ENCODE data around the gene MPP2. TPM values are rescaled to one million over a fixed set of nuclear protein-coding genes. Genes with fewer than 3 reads are reported as not detected.

Gene MPP2
- polyA plus RNA-seq, 1 of the 3 experiments (the other 2 are of a cell fraction): 8.3 TPM

DNA sequence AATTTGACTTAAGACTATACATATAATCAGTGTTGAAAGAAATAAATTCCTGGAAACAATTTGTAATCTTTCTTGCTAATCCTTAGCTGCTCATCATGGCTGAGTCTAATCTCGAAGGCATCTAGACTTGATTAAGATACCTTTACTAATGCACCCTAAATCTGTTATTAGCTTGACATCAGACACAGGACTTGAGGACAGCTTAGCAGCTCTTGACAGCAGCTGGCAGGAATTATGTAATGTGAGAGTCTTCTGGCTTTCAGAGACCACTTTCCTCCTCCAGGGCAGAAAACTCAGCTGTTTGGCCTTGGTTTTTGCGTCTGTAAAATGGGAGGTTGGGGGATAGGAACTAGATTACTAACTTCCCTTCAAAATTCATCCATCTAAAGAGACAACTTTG, 7.1 kb upstream of the MPP2 start:
- Histone ChIP-seq H3K36me3 (replicated peaks in 1 of 2; ENCODE audit: control insufficient read depth in 1 of 2, insufficient read depth in 2 of 2, low read length in 1 of 2) (no peaks in the 10 kb centered on the region), H3K9me3 (no peaks in the 10 kb centered on the region), H3K27me3 (ENCODE audit: insufficient read depth) (peaks cover 7% of the 10 kb centered on the region; the same call in 1 of the 2 replicates), H3K4me2 (no peak overlapping the region), H3K79me2 (ENCODE audit: insufficient read depth) (no peaks in the 10 kb centered on the region), H2AFZ (ENCODE audit: low read depth) (no peak overlapping the region), H3K4me1 (ENCODE audit: control insufficient read depth in 1 of 2, insufficient read depth in 2 of 2, low read depth in 1 of 2, low read length in 1 of 2) (peaks cover 0 to 7% of the 10 kb centered on the region in 2 experiments; a peak in 1 of 4 replicates), H3K9me2 (no peaks in the 10 kb centered on the region), H3F3A (replicated peaks; ENCODE audit: insufficient read depth) (no peaks in the 10 kb centered on the region), H3K4me3 (ENCODE audit: low read depth in 2 of 2, low read length in 1 of 2) (no peak overlapping the region), H3K27ac (ENCODE audit: low read depth in 2 of 2, low read length in 1 of 2) (no peak overlapping the region), H3K9ac (no peak overlapping the region), H4K20me1 (ENCODE audit: insufficient read depth) (no peaks in the 10 kb centered on the region)
- TF ChIP-seq FOXM1 (IDR thresholded peaks at IDR 0.05; ENCODE audit: low read depth): no peak
- TF ChIP-seq, protein P1, sequence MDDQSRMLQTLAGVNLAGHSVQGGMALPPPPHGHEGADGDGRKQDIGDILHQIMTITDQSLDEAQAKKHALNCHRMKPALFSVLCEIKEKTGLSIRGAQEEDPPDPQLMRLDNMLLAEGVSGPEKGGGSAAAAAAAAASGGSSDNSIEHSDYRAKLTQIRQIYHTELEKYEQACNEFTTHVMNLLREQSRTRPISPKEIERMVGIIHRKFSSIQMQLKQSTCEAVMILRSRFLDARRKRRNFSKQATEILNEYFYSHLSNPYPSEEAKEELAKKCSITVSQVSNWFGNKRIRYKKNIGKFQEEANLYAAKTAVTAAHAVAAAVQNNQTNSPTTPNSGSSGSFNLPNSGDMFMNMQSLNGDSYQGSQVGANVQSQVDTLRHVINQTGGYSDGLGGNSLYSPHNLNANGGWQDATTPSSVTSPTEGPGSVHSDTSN (IDR thresholded peaks at IDR 0.05): no peak
- no peak for TF ChIP-seq TAF1 (IDR thresholded peaks at IDR 0.05; ENCODE audit: borderline replicate concordance, low read depth, low read length)
- no peak for TF ChIP-seq YY1 (IDR thresholded peaks at IDR 0.05; ENCODE audit: low read depth)
- TF ChIP-seq, protein P2, sequence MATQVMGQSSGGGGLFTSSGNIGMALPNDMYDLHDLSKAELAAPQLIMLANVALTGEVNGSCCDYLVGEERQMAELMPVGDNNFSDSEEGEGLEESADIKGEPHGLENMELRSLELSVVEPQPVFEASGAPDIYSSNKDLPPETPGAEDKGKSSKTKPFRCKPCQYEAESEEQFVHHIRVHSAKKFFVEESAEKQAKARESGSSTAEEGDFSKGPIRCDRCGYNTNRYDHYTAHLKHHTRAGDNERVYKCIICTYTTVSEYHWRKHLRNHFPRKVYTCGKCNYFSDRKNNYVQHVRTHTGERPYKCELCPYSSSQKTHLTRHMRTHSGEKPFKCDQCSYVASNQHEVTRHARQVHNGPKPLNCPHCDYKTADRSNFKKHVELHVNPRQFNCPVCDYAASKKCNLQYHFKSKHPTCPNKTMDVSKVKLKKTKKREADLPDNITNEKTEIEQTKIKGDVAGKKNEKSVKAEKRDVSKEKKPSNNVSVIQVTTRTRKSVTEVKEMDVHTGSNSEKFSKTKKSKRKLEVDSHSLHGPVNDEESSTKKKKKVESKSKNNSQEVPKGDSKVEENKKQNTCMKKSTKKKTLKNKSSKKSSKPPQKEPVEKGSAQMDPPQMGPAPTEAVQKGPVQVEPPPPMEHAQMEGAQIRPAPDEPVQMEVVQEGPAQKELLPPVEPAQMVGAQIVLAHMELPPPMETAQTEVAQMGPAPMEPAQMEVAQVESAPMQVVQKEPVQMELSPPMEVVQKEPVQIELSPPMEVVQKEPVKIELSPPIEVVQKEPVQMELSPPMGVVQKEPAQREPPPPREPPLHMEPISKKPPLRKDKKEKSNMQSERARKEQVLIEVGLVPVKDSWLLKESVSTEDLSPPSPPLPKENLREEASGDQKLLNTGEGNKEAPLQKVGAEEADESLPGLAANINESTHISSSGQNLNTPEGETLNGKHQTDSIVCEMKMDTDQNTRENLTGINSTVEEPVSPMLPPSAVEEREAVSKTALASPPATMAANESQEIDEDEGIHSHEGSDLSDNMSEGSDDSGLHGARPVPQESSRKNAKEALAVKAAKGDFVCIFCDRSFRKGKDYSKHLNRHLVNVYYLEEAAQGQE (IDR thresholded peaks at IDR 0.05; ENCODE audit: low read depth, low read length): no peak
- no peak for TF ChIP-seq SIN3A (IDR thresholded peaks at IDR 0.05; ENCODE audit: borderline replicate concordance, low read depth, low read length)
- no peak for TF ChIP-seq POLR2AphosphoS5 (IDR thresholded peaks at IDR 0.05; ENCODE audit: low read depth, low read length)
- TF ChIP-seq NFIC (IDR thresholded peaks at IDR 0.05; ENCODE audit: borderline replicate concordance): no peak
- TF ChIP-seq TEAD4 (IDR thresholded peaks at IDR 0.05; ENCODE audit: borderline replicate concordance, insufficient read depth): no peak
- TF ChIP-seq GABPA (IDR thresholded peaks at IDR 0.05; ENCODE audit: low read depth): no peak
- no peak for TF ChIP-seq USF2 (IDR thresholded peaks at IDR 0.05; ENCODE audit: borderline replicate concordance, low read depth, low read length)
- no peak for TF ChIP-seq RCOR1 (IDR thresholded peaks at IDR 0.05; ENCODE audit: low read length)
- TF ChIP-seq MXI1 (IDR thresholded peaks at IDR 0.05; ENCODE audit: low read depth, low read length): no peak
- no peak for TF ChIP-seq EZH2phosphoT487 (IDR thresholded peaks at IDR 0.05; ENCODE audit: borderline replicate concordance, low read depth)
- no peak for TF ChIP-seq USF1 (IDR thresholded peaks at IDR 0.05; ENCODE audit: borderline replicate concordance, low read depth)
- TF ChIP-seq, protein P3, sequence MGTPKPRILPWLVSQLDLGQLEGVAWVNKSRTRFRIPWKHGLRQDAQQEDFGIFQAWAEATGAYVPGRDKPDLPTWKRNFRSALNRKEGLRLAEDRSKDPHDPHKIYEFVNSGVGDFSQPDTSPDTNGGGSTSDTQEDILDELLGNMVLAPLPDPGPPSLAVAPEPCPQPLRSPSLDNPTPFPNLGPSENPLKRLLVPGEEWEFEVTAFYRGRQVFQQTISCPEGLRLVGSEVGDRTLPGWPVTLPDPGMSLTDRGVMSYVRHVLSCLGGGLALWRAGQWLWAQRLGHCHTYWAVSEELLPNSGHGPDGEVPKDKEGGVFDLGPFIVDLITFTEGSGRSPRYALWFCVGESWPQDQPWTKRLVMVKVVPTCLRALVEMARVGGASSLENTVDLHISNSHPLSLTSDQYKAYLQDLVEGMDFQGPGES (IDR thresholded peaks at IDR 0.05; ENCODE audit: low read depth, low read length): no peak
- TF ChIP-seq JUND (IDR thresholded peaks at IDR 0.05): no peak
- TF ChIP-seq CTCF (IDR thresholded peaks at IDR 0.05): no peak
- no peak for TF ChIP-seq FOSL2 (IDR thresholded peaks at IDR 0.05; ENCODE audit: borderline replicate concordance, low read depth)
- CTCF ChIA-PET: interaction anchor here (0.9 to 8.8 kb wide), 7 partner anchors 9 to 82 kb away, joined by 3 to 80 read pairs (median 3); no protein-coding TSS in a partner anchor
- WGBS (ENCODE audit: low lambda C conversion rate): 38% methylated on average over 2 of the region's 2 CpGs
- POLR2A ChIA-PET: no interaction called here
- no peak for DNase-seq

All from SK-N-SH (cell line).